Inferior parietal cortex (tissue), 1 donor: ENCODE data around the gene NUDT3.

Experiments used
- DNase-seq: peaks from one replicate; pipeline ENCODE4 v3.0.0-alpha.2; 2016; ENCODE audit errors: extremely low spot score

NUDT3 gene

GRCh38 chr6:34238585-34239499 lies 153.6 kb downstream of the NUDT3 start:
- DNase-seq, result no peak

- DNase-seq, result peak; percentile 47
These were observed 154.5 kb downstream of the NUDT3 start for GRCh38 chr6:34237722-34238584.

DNA sequence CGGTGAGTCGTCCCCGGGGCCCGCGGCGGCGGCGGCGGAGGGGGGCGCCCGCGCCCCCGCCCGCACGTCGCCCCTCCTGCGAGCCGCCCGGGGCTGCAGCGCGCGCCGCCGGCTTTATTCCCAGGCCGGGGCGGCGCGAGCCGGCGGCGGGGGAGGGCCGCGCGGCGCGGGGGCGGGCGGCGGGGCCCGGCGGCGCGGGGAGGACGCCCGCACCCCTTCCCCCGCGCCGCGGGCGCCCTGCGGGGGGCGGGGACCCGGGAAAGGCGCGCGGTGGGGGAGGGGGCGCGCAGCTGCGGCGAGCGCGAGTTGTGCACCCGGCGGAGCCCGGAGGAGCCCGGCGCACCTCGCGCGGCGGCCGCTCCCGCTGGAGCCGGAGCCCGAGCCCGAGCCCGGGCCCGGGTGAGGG lies 155.2 kb downstream of the NUDT3 start:
- no peak for DNase-seq

DNA sequence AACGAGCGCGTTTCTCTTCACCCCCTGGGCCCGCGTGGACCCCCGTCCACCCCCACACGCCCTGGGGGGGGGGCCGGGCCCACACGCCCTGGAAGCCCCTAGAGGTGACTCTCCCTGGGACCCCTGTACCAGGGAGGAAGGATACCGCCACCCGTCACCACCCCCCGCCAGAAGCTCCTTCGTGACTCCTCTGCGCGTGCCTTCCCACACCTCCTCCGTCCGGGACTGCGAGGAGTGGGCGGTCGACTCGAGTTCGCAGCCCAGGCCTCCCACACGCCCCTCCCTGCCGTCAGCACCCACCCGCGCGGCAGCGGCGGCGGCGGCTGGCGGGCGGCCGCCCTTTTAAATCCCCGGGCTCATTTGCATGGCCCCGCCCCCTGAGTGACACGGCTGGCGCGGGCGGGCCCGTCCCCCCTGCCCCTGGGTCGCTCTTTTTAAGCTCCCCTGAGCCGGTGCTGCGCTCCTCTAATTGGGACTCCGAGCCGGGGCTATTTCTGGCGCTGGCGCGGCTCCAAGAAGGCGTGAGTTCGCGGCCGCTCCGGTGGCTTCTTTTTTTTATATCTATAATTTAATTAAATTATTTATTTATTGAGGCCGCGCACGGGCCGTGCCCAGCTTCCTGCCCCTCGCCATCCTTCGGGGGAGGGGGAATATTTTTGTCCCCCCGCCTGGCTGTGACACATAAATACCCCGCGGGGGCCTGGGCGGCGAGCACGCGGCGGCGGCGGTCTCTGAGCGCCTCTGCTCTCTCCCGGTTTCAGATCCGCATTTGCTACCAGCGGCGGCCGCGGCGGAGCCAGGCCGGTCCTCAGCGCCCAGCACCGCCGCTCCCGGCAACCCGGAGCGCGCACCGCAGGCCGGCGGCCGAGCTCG lies 155.8 kb downstream of the NUDT3 start, which contains the start of gene HMGA1:
Gene HMGA1, plus strand, starts transcription at position 431 of the 873 bp plus-strand sequence. CDS start 3,908 bp downstream, outside the sequence.
- peak; percentile 88 for DNase-seq

- DNase-seq, result no peak
These were observed 156.4 kb downstream of the NUDT3 start for GRCh38 chr6:34236131-34236442.

DNA sequence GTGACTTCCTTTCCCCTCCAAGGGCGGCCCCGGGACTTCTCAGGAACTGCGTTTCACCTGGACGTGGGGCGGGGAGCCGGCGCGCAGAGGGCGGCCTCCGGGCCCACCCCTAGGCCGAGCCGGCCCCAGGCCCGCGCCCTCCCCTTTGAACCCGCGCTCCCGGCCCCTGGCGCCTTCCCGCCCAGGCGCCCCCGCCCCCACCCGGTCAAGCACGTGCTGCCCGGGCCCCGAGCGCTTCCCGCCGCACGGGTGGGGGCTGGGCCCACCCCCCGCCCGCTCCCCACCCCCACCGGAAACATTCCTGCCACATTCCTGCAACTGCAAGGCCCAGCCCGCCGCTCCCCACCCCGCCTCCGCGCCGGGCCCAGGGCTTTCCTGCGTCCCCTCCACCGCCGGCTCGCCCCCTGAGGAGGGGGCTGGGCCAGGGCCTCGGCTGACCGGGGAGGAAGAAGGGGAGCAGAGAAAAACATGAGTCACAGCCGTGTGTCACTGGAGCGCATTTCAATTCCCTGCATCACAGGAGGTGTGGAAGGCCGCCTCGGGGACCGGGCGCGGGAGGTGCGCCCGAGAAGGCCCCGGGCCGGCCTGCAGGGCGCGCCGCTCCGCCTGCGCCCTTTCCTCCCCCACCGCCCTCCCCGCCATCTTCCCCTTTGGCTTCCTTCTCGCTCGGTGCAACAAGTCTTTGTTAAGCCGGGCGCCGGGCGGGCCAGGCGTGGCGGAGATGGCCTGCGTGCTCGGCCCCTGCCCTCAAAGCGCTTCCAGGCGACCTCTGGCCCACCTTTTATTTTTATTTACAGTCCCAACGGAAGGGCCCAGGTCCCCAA lies 156.9 kb downstream of the NUDT3 start:
- no peak for DNase-seq

DNA sequence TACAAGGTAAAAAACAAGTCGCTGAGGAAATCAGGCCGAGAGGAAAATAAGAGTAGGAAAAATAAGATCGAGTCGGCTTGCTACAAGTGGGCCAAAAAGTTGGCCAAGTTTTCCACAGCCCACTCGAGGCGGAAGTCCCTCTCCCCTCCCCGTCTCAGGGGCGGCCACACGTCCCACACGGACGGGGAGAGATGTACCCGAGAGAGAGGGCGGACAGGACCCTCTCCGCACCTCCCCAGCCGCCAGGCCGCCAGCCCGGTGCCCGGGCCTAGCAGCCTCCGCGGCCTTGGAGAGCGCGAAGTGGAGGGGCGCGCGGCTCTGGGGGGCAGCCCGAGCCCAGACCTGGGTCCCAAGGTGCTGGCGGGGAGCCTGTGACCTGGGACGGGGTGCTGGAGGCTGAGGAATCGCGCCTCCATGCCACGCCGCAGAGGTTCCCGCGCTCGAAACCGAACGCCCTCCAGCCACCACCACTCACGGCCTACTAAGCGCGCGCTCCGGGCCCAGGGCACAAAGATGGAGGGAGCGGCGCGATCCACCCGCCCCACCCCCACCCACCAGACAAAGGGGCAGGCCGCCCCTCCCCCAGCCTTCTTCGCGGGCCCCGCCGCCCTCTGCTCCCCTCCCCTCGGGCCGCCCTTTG lies 157.7 kb downstream of the NUDT3 start:
- no peak for DNase-seq

GRCh38 chr6:34233867-34234266 lies 158.6 kb downstream of the NUDT3 start:
- no peak for DNase-seq

DNA sequence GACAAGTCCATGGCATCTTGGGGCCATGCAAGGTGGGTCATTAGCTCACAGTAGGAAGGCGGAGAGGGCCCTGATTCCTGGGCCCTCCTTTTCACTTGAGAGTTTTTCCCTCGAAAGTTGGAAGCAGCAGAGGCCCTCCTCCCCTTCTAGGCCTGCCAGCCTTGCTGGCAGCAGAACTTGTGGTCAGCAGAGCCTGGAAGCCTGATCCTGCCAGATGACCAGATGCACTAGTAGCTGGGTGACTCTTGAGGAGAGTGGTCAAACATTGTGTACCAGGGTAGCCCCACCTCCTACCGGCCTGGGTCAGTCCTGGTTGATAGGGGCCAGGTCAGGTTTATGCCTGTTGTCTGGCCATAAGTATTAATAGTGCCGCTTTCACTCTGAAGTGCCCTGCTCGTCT lies 159.6 kb downstream of the NUDT3 start:
- DNase-seq, result no peak

DNA sequence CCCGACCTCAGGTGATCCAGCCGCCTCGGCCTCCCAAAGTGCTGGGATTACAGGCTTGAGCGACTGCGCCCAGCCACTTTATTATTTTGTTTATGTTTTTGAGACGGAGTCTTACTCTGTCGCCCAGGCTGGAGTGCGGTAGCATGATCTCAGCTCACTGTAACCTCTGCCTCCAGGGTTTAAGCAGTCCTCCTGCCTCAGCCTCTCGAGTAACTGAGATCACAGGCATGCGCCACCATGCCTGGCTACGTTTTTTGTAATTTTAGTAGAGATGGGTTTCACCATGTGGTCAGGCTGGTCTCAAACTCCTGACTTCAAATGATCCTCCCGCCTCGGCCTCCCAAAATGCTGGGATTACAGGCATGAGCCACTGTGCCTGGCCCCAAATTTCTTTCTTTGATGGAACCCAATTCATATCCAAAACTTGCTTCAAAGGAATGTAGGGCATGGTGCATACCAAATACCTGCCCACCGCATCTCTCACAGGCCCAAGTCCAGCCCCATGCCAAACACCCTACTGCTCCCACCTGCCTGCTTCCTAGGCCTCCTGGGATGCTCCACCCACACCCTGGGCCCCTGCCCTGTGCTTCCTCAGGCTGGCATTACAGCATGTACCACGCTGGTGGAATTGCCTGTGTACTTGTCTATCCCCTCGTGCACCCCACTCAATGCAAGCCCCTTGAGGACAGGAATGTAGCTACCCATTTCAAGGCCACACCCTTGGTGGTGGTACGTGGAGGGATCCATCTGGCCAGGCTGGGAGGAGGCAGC lies 160.7 kb downstream of the NUDT3 start:
- DNase-seq, result no peak

DNA sequence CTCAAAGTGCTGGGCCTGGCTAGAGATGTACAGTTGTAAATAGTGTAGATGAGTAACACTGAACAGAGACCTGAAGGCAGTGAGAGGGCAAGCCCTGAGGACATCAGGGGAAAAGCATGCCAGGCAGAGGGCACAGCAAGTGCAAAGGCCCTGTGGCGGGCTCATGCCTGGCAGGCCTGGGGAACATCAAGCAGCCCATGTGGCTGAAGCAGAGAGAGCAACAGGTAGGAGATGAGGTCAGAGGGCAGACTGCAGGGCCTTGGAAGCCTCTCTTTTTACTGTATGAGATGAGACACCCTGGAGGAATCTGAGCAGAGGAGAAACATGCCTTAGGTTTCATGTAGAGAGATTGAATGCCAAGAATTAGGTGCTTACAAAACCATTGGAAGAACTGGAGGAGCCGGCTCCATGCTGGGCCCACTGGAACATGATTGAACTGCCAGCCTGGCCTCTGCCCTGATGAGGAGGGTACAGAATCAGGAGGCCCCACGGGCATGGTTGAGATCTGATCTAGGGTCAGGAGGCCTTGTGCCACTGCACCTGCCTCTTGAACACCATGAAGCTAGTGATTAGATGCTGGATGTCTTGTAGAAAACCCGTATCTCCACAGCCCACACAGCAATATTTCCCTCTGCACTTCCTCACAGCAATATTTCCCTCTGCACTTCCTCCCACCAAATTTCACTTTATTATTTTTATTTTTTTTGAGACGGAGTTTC lies 161.7 kb downstream of the NUDT3 start:
- DNase-seq, result no peak

DNA sequence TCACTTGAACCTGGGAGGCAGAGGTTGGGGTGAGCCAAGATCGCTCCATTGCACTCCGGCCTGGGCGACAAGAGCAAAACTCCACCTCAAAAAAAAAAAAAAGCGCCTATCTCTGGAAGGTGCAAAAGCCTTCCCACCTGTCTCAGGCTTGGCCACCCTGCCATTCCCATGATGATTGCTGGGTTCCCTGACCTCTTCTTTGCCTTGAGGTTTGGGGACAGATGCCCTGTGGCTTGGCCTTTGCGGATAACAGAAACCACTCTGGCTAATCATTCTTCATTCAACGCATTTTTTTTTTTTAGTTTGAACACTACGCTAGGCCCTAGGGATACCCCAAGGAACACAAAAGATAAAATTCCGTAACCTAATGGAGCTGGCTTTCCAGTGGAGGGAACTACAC lies 162.6 kb downstream of the NUDT3 start:
- no peak for DNase-seq
